IMR-90 (cell line): ENCODE results near the gene CBR4. TPM values are rescaled to one million over a fixed set of nuclear protein-coding genes. Genes with fewer than 3 reads are reported as not detected.

ENCODE experiments used
- ATAC-seq: fragments of 200-7000 bp; cut with Tn5 transposase; 2 replicates; pipeline ENCODE4 v1.9.1; 2020; ENCODE audit warnings: low read depth, mild to moderate bottlenecking, moderate library complexity
- BruUV-seq: library from RNA; stranded (reverse); fragments of 400-500 nt; replicated peaks from 2 replicates; lab custom pipeline; 2021; lab: Mats Ljungman, UMichigan
- CTCF ChIA-PET: fragments of 300-600 bp; formaldehyde crosslinking; extraction: SDS; loops from one replicate; lab custom pipeline; 2021; ENCODE audit warnings: antibody characterized with exemption; lab: Yijun Ruan, JAX
- POLR2A ChIA-PET: fragments of 300-600 bp; sonication (Branson Sonifier 250); formaldehyde crosslinking; loops from one replicate; lab custom pipeline; 2022; ENCODE audit warnings: antibody characterized with exemption; ENCODE audit not compliant: unreplicated experiment; lab: Charles Lee
- DNase-seq: peaks from one replicate; pipeline ENCODE4 v3.0.0; 2013
- H2AFZ ChIP-seq: replicated peaks from 2 replicates; pipeline ENCODE3; 2013; ENCODE audit warnings: low read length, mild to moderate bottlenecking; ENCODE audit not compliant: poor library complexity
- H2AK5ac ChIP-seq: 2 replicates; pipeline ENCODE4 v1.6.1; 2013; ENCODE audit warnings: low read depth, low read length, inconsistent platforms
- H2AK9ac ChIP-seq: replicated peaks from 2 replicates; pipeline ENCODE3; 2013; ENCODE audit warnings: mild to moderate bottlenecking, low read depth, low read length, moderate library complexity; ENCODE audit not compliant: poor library complexity
- H2BK120ac ChIP-seq: 2 replicates; pipeline ENCODE4 v1.6.1; 2013; ENCODE audit warnings: low read depth, low read length, inconsistent platforms
- H2BK15ac ChIP-seq: 3 replicates; pipeline ENCODE4 v1.6.1; 2013; ENCODE audit warnings: low read depth, low read length, inconsistent platforms
- H2BK20ac ChIP-seq: 2 replicates; pipeline ENCODE4 v1.6.1; 2013; ENCODE audit warnings: low read depth, mild to moderate bottlenecking, inconsistent platforms, low read length, moderate library complexity
- H2BK5ac ChIP-seq: 2 replicates; pipeline ENCODE4 v1.6.1; 2013; ENCODE audit warnings: mild to moderate bottlenecking, low read depth, low read length, inconsistent platforms; ENCODE audit not compliant: poor library complexity, severe bottlenecking
- H3K14ac ChIP-seq: replicated peaks from 2 replicates; pipeline ENCODE4 v1.6.1; 2013; ENCODE audit warnings: low read depth, low read length, inconsistent platforms
- H3K18ac ChIP-seq: 2 replicates; pipeline ENCODE4 v1.6.1; 2013; ENCODE audit warnings: low read depth, low read length, control low read depth
- H3K23ac ChIP-seq: 2 replicates; pipeline ENCODE4 v1.6.1; 2013; ENCODE audit warnings: low read depth, low read length, inconsistent platforms
- H3K27ac ChIP-seq: 2 replicates; pipeline ENCODE4 v1.5.1; 2013; ENCODE audit warnings: mild to moderate bottlenecking, control low read depth, low read length; ENCODE audit not compliant: insufficient read depth
- H3K27me3 ChIP-seq: 2 replicates; pipeline ENCODE4 v1.6.1; 2013; ENCODE audit warnings: low read length; ENCODE audit not compliant: control insufficient read depth, insufficient read depth
- H3K36me3 ChIP-seq: 2 replicates; pipeline ENCODE4 v1.6.1; 2013; ENCODE audit warnings: low read length, mixed read lengths; ENCODE audit not compliant: control insufficient read depth, insufficient read depth
- H3K4ac ChIP-seq: 2 replicates; pipeline ENCODE4 v1.6.1; 2013; ENCODE audit warnings: low read depth, low read length, inconsistent platforms
- H3K4me1 ChIP-seq: 2 replicates; pipeline ENCODE4 v1.6.1; 2013; ENCODE audit warnings: low read length, mixed read lengths; ENCODE audit not compliant: control insufficient read depth, insufficient read depth
- H3K4me2 ChIP-seq: 2 replicates; pipeline ENCODE4 v1.6.1; 2013; ENCODE audit warnings: low read depth, mild to moderate bottlenecking, control low read depth, low read length, moderate library complexity
- H3K4me3 ChIP-seq: 2 replicates; pipeline ENCODE4 v1.5.1; 2013; ENCODE audit warnings: low read depth, mild to moderate bottlenecking, control low read depth, low read length, moderate library complexity; ENCODE audit not compliant: insufficient read depth
- H3K56ac ChIP-seq: 2 replicates; pipeline ENCODE4 v1.6.1; 2013; ENCODE audit warnings: low read length, inconsistent platforms; ENCODE audit not compliant: insufficient read depth; ENCODE audit errors: extremely low read depth
- H3K79me1 ChIP-seq, 2 experiments: 2 replicates each; pipeline ENCODE4 v1.6.1; 2013; ENCODE audit warnings: low read length in 2 of 2, inconsistent platforms in 1 of 2, low read depth in 1 of 2
- H3K9ac ChIP-seq: 2 replicates; pipeline ENCODE4 v1.6.1; 2013; ENCODE audit warnings: low read depth, low read length, control low read depth
- H3K9me1 ChIP-seq: 2 replicates; pipeline ENCODE4 v1.6.1; 2013; ENCODE audit warnings: low read length, inconsistent platforms; ENCODE audit not compliant: insufficient read depth
- H3K9me3 ChIP-seq: 2 replicates; pipeline ENCODE4 v1.6.1; 2013; ENCODE audit warnings: low read length; ENCODE audit not compliant: control insufficient read depth, insufficient read depth
- H4K20me1 ChIP-seq: 2 replicates; pipeline ENCODE4 v1.6.1; 2013; ENCODE audit warnings: low read length, inconsistent platforms; ENCODE audit not compliant: insufficient read depth
- H4K5ac ChIP-seq: 2 replicates; pipeline ENCODE4 v1.6.1; 2013; ENCODE audit warnings: mild to moderate bottlenecking, low read depth, low read length, control low read depth
- H4K8ac ChIP-seq, 2 experiments: 2 replicates each; pipeline ENCODE4 v1.6.1; 2013; ENCODE audit warnings: low read depth in 2 of 2, low read length in 2 of 2, control low read depth in 1 of 2, inconsistent platforms in 1 of 2
- H4K91ac ChIP-seq: 2 replicates; pipeline ENCODE4 v1.6.1; 2013; ENCODE audit warnings: low read depth, low read length, inconsistent platforms; ENCODE audit not compliant: insufficient read depth
- BHLHE40 ChIP-seq: fragments of 150-350 bp; IDR thresholded peaks from 2 replicates; pipeline ENCODE4 v1.6.1; 2016; ENCODE audit warnings: mild to moderate bottlenecking, low read depth, low read length
- CEBPB ChIP-seq: IDR thresholded peaks from 2 replicates; pipeline ENCODE4 v1.6.1; 2012; ENCODE audit warnings: low read depth, low read length, improper control_type of control experiment
- CHD1 ChIP-seq: IDR thresholded peaks from 2 replicates; pipeline ENCODE4 v1.6.1; 2012; ENCODE audit warnings: low read depth, low read length, improper control_type of control experiment
- FOS ChIP-seq: fragments of 150-350 bp; IDR thresholded peaks from 2 replicates; pipeline ENCODE4 v1.6.1; 2016; ENCODE audit warnings: low read depth, low read length
- MAFK ChIP-seq: IDR thresholded peaks from 2 replicates; pipeline ENCODE4 v1.6.1; 2012; ENCODE audit warnings: low read depth, low read length, improper control_type of control experiment
- MAZ ChIP-seq: IDR thresholded peaks from 2 replicates; pipeline ENCODE4 v1.6.1; 2012; ENCODE audit warnings: low read depth, mild to moderate bottlenecking, low read length, improper control_type of control experiment, moderate library complexity, borderline replicate concordance
- MXI1 ChIP-seq: IDR thresholded peaks from 2 replicates; pipeline ENCODE4 v1.6.1; 2012; ENCODE audit warnings: low read depth, mild to moderate bottlenecking, low read length, moderate library complexity, borderline replicate concordance
- NFE2L2 ChIP-seq: fragments of 150-350 bp; IDR thresholded peaks from 2 replicates; pipeline ENCODE4 v1.6.1; 2016; ENCODE audit warnings: low read depth, mild to moderate bottlenecking, low read length
- POLR2A ChIP-seq: IDR thresholded peaks from 2 replicates; pipeline ENCODE4 v1.6.1; 2012; ENCODE audit warnings: mild to moderate bottlenecking, low read depth, low read length
- RAD21 ChIP-seq: IDR thresholded peaks from 2 replicates; pipeline ENCODE4 v1.6.1; 2012; ENCODE audit warnings: low read length, improper control_type of control experiment
- RCOR1 ChIP-seq: IDR thresholded peaks from 2 replicates; pipeline ENCODE4 v1.6.1; 2012; ENCODE audit warnings: mild to moderate bottlenecking, low read length, improper control_type of control experiment; ENCODE audit not compliant: insufficient replicate concordance
- RFX5 ChIP-seq: IDR thresholded peaks from 2 replicates; pipeline ENCODE4 v1.8.0; 2012; ENCODE audit warnings: low read depth, mild to moderate bottlenecking, low read length, moderate library complexity
- SMC3 ChIP-seq: fragments of 150-350 bp; IDR thresholded peaks from 2 replicates; pipeline ENCODE4 v1.6.1; 2016; ENCODE audit warnings: low read depth, mild to moderate bottlenecking, antibody characterized with exemption, low read length, moderate library complexity
- WGBS, 2 experiments: methylation state at CpG; one replicate each; pipeline versions ENCODE4 v1.1.5 to v1.1.7; 2013; ENCODE audit warnings: missing lambda C conversion rate in 2 of 2; ENCODE audit not compliant: insufficient read length in 1 of 2; ENCODE audit errors: extremely low coverage in 2 of 2; 5-methylcytosine and 5-hydroxymethylcytosine counted together
- dilution Hi-C: fragments of 300-500 bp; cut with HindIII; formaldehyde crosslinking; loops from one replicate; pipeline ENCODE4 v1.14.3; 2018; ENCODE audit warnings: low sequenced_read_pairs; ENCODE audit not compliant: unreplicated experiment
- in situ Hi-C: fragments of 300-500 bp; cut with MboI; formaldehyde crosslinking; loops from 3 replicates; pipeline ENCODE4 v1.14.3; 2019; ENCODE audit warnings: low sequenced_read_pairs, inconsistent platforms, mixed read lengths
- intact Hi-C: fragments of 100-400 bp; cut with micrococcal nuclease; formaldehyde crosslinking; loops from 2 replicates; pipeline ENCODE4 v1.10.0; 2022
- polyA plus RNA-seq, 3 experiments: library from polyadenylated mRNA; depleted of rRNA; stranded (reverse); fragments of >200 nt; gene quantifications; 2 replicates each; pipeline ENCODE4 v1.2.3, GENCODE V29; 2012; ENCODE audit warnings: low replicate concordance in 1 of 3
- total RNA-seq: library from RNA; depleted of rRNA; stranded (reverse); fragments of >200 nt; gene quantifications from 2 replicates; pipeline ENCODE4 v1.2.3, GENCODE V29; 2012
- TF ChIP-seq, protein P1 (sequence below): conservative IDR thresholded peaks from 2 replicates; pipeline ENCODE4 v1.5.1; 2012; ENCODE audit warnings: mild to moderate bottlenecking, low read depth, low read length, improper control_type of control experiment
- TF ChIP-seq, protein P2 (sequence below): fragments of 150-350 bp; IDR thresholded peaks from 2 replicates; pipeline ENCODE4 v1.6.1; 2017; ENCODE audit warnings: mild to moderate bottlenecking, antibody characterized with exemption, low read length, low read depth
- TF ChIP-seq, protein P3 (sequence below): fragments of 150-350 bp; IDR thresholded peaks from 2 replicates; pipeline ENCODE4 v1.6.1; 2016; ENCODE audit warnings: low read depth, mild to moderate bottlenecking, low read length, moderate library complexity, borderline replicate concordance

CBR4 gene
- total and polyA plus RNA-seq, 2 of the 4 experiments (the other 2 are of a cell fraction), result 2.7 to 4.5 TPM

DNA sequence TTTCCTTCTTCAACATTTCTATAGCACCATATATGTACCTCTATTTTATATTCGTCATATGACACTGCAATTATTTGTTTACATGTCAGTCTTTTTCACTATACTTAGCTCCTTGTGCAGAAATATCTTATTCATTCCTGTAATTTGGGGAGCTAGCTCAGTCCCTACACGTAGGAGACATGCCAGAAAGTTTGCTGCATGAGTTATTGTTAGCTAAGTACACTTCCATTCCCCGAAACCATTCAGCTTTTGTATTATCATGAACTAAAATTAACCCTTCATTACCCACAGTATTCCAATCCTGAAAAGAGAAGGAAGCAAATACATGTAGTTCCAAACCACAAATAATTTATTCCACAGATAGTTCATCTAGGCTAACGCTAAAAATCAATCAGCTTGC lies 10.2 kb downstream of the CBR4 start:
- H3K27me3 ChIP-seq, result no peaks in the 10 kb centered on the region
- ChIA-PET POLR2A (no interaction called here), CTCF (interaction anchor here (0.5 to 1.4 kb wide), 2 partner anchors 472 to 486 kb away, joined by 3 to 4 read pairs; no protein-coding TSS in a partner anchor)
- H4K8ac ChIP-seq, result no peak overlapping the region
- no peak overlapping the region for H2BK120ac ChIP-seq
- intact Hi-C loops (no loop called here), in situ Hi-C loops (loop anchor here (10.0 kb wide), 1 partner anchor 485 kb away; no protein-coding TSS in a partner anchor), dilution Hi-C loops (no loop called here)
- H3K4me3 ChIP-seq, result no peak overlapping the region
- no peak for DNase-seq
- no TSS peak for BruUV-seq
- H4K20me1 ChIP-seq, result no peaks in the 10 kb centered on the region
- H3K27ac ChIP-seq, result no peak overlapping the region
- H3K9me1 ChIP-seq, result no peaks in the 10 kb centered on the region
- H2AFZ ChIP-seq, result no peak overlapping the region
- H3K4me2 ChIP-seq, result peak overlapping the region; percentile 47; the same call in 1 of the 2 replicates
- no CpG with 5 or more reads among the region's 4 CpGs for WGBS, 2 experiments
- no peak overlapping the region for H3K56ac ChIP-seq
- no peak overlapping the region for H3K14ac ChIP-seq
- H2BK20ac ChIP-seq, result no peak overlapping the region
- no peak overlapping the region for H4K91ac ChIP-seq
- no peak overlapping the region for H2AK5ac ChIP-seq
- H3K4ac ChIP-seq, result no peak overlapping the region; the same call in 1 of the 2 replicates
- H3K9ac ChIP-seq, result no peak overlapping the region
- no peaks in the 10 kb centered on the region for H3K9me3 ChIP-seq
- no peak overlapping the region for H4K5ac ChIP-seq
- no peak overlapping the region for H3K23ac ChIP-seq
- no peak for ATAC-seq
- no peak overlapping the region for H2BK5ac ChIP-seq
- H2BK15ac ChIP-seq, result no peak overlapping the region
- peaks cover 11% of the 10 kb centered on the region for H3K36me3 ChIP-seq
- H3K79me1 ChIP-seq, result no peaks in the 10 kb centered on the region
- no peaks in the 10 kb centered on the region; the same call in 1 of the 2 replicates for H3K4me1 ChIP-seq
- no peak overlapping the region for H2AK9ac ChIP-seq
- no peak overlapping the region for H3K18ac ChIP-seq
- no peak for TF ChIP-seq RCOR1
- TF ChIP-seq, protein P1, sequence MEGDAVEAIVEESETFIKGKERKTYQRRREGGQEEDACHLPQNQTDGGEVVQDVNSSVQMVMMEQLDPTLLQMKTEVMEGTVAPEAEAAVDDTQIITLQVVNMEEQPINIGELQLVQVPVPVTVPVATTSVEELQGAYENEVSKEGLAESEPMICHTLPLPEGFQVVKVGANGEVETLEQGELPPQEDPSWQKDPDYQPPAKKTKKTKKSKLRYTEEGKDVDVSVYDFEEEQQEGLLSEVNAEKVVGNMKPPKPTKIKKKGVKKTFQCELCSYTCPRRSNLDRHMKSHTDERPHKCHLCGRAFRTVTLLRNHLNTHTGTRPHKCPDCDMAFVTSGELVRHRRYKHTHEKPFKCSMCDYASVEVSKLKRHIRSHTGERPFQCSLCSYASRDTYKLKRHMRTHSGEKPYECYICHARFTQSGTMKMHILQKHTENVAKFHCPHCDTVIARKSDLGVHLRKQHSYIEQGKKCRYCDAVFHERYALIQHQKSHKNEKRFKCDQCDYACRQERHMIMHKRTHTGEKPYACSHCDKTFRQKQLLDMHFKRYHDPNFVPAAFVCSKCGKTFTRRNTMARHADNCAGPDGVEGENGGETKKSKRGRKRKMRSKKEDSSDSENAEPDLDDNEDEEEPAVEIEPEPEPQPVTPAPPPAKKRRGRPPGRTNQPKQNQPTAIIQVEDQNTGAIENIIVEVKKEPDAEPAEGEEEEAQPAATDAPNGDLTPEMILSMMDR, result no peak
- TF ChIP-seq FOS, result no peak
- TF ChIP-seq CHD1, result no peak
- no peak for TF ChIP-seq CEBPB
- TF ChIP-seq, protein P2, sequence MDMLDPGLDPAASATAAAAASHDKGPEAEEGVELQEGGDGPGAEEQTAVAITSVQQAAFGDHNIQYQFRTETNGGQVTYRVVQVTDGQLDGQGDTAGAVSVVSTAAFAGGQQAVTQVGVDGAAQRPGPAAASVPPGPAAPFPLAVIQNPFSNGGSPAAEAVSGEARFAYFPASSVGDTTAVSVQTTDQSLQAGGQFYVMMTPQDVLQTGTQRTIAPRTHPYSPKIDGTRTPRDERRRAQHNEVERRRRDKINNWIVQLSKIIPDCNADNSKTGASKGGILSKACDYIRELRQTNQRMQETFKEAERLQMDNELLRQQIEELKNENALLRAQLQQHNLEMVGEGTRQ, result no peak
- no peak for TF ChIP-seq MXI1
- TF ChIP-seq MAZ, result no peak
- no peak for TF ChIP-seq POLR2A
- no peak for TF ChIP-seq BHLHE40
- TF ChIP-seq RFX5, result no peak
- TF ChIP-seq NFE2L2, result no peak
- TF ChIP-seq, protein P3, sequence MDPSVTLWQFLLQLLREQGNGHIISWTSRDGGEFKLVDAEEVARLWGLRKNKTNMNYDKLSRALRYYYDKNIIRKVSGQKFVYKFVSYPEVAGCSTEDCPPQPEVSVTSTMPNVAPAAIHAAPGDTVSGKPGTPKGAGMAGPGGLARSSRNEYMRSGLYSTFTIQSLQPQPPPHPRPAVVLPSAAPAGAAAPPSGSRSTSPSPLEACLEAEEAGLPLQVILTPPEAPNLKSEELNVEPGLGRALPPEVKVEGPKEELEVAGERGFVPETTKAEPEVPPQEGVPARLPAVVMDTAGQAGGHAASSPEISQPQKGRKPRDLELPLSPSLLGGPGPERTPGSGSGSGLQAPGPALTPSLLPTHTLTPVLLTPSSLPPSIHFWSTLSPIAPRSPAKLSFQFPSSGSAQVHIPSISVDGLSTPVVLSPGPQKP, result no peak
- TF ChIP-seq RAD21, result no peak
- no peak for TF ChIP-seq MAFK
- no peak for TF ChIP-seq SMC3
